IPS-18a (cell line): ENCODE data around the gene KISS1R.

Experiments
- H3K27ac ChIP-seq: one replicate; pipeline ENCODE4 v1.5.1; 2013; ENCODE audit warnings: low read length
- H3K27me3 ChIP-seq: one replicate; pipeline ENCODE4 v1.6.1; 2013; ENCODE audit warnings: mild to moderate bottlenecking, low read length; ENCODE audit not compliant: control insufficient read depth, insufficient read depth
- H3K36me3 ChIP-seq: one replicate; pipeline ENCODE4 v1.6.1; 2013; ENCODE audit warnings: low read depth, low read length; ENCODE audit not compliant: control insufficient read depth
- H3K4me1 ChIP-seq: one replicate; pipeline ENCODE4 v1.6.1; 2013; ENCODE audit warnings: low read depth, low read length; ENCODE audit not compliant: control insufficient read depth
- H3K4me3 ChIP-seq: one replicate; pipeline ENCODE4 v1.5.1; 2013; ENCODE audit warnings: low read length
- H3K9ac ChIP-seq: one replicate; pipeline ENCODE4 v1.6.1; 2013; ENCODE audit warnings: mild to moderate bottlenecking, low read length, moderate library complexity
- H3K9me3 ChIP-seq: one replicate; pipeline ENCODE4 v1.6.1; 2013; ENCODE audit warnings: low read depth, low read length; ENCODE audit not compliant: control insufficient read depth

KISS1R gene

GRCh38 chr19:920051-920864 is 3.1 kb downstream of the KISS1R start:
- Histone ChIP-seq H3K9ac (no peak overlapping the region), H3K27me3 (peaks cover 78% of the 10 kb centered on the region), H3K4me3 (peak overlapping the region; percentile 9), H3K27ac (no peak overlapping the region), H3K36me3 (no peaks in the 10 kb centered on the region), H3K4me1 (no peaks in the 10 kb centered on the region), H3K9me3 (no peaks in the 10 kb centered on the region)

GRCh38 chr19:924553-925086 is 7.5 kb downstream of the KISS1R start:
- H3K27ac ChIP-seq = no peak overlapping the region
- peak overlapping the region; percentile 74 for H3K4me3 ChIP-seq
- peaks cover 38% of the 10 kb centered on the region for H3K27me3 ChIP-seq
- H3K9ac ChIP-seq = peak overlapping the region; percentile 42
- no peaks in the 10 kb centered on the region for H3K9me3 ChIP-seq
- H3K36me3 ChIP-seq = no peaks in the 10 kb centered on the region
- H3K4me1 ChIP-seq = peaks cover 4% of the 10 kb centered on the region

- Histone ChIP-seq H3K27ac (no peak overlapping the region), H3K4me1 (peaks cover 4% of the 10 kb centered on the region), H3K27me3 (peaks cover 33% of the 10 kb centered on the region), H3K36me3 (peaks cover 4% of the 10 kb centered on the region), H3K4me3 (peak overlapping the region; percentile 74), H3K9ac (peak overlapping the region; percentile 42), H3K9me3 (no peaks in the 10 kb centered on the region)
Observed at GRCh38 chr19:925087-925525, 8.0 kb downstream of the KISS1R start.

- peak within 1 kb of the TSS; percentile 74 for H3K4me3 ChIP-seq
- H3K27me3 ChIP-seq = peaks cover 27% of the 10 kb centered on the region
- peak within 1 kb of the TSS; percentile 71 for H3K9ac ChIP-seq
- H3K36me3 ChIP-seq = peaks cover 5% of the 10 kb centered on the region
- peaks cover 4% of the 10 kb centered on the region for H3K4me1 ChIP-seq
- H3K27ac ChIP-seq = no peak within 1 kb of the TSS
- H3K9me3 ChIP-seq = no peaks in the 10 kb centered on the region
Observed at GRCh38 chr19:925526-926322, 8.6 kb downstream of the KISS1R start, which contains the start of gene ARID3A. TSS of gene ARID3A (plus strand) at chr19:926035. CDS start at chr19:929529, 3,494 bp downstream.

GRCh38 chr19:926323-926588 is 9.1 kb downstream of the KISS1R start:
- Histone ChIP-seq H3K9me3 (no peaks in the 10 kb centered on the region), H3K27ac (no peak overlapping the region)

GRCh38 chr19:926589-927350 is 9.6 kb downstream of the KISS1R start:
- Histone ChIP-seq H3K27me3 (peaks cover 18% of the 10 kb centered on the region), H3K4me3 (peak overlapping the region; percentile 74), H3K9me3 (no peaks in the 10 kb centered on the region), H3K36me3 (peaks cover 5% of the 10 kb centered on the region), H3K4me1 (peaks cover 4% of the 10 kb centered on the region), H3K27ac (no peak overlapping the region), H3K9ac (peak overlapping the region; percentile 71)

More at GRCh38 chr19:926323-926588, 9.1 kb downstream of the KISS1R start:
- Histone ChIP-seq H3K36me3 (peaks cover 5% of the 10 kb centered on the region), H3K9ac (peak overlapping the region; percentile 71), H3K27me3 (peaks cover 22% of the 10 kb centered on the region), H3K4me3 (peak overlapping the region; percentile 74), H3K4me1 (peaks cover 4% of the 10 kb centered on the region)

GRCh38 chr19:927351-927779 is 10.2 kb downstream of the KISS1R start:
- Histone ChIP-seq H3K4me1 (peaks cover 4% of the 10 kb centered on the region), H3K9ac (peak overlapping the region; percentile 71), H3K9me3 (no peaks in the 10 kb centered on the region), H3K4me3 (peak overlapping the region; percentile 74), H3K27ac (no peak overlapping the region), H3K36me3 (peaks cover 5% of the 10 kb centered on the region), H3K27me3 (peaks cover 12% of the 10 kb centered on the region)

GRCh38 chr19:927780-928401 is 10.8 kb downstream of the KISS1R start:
- H3K27ac ChIP-seq = no peak overlapping the region
- no peak overlapping the region for H3K9ac ChIP-seq
- H3K4me1 ChIP-seq = peaks cover 7% of the 10 kb centered on the region
- peaks cover 10% of the 10 kb centered on the region for H3K27me3 ChIP-seq
- no peak overlapping the region for H3K4me3 ChIP-seq
- H3K36me3 ChIP-seq = peaks cover 5% of the 10 kb centered on the region
- H3K9me3 ChIP-seq = no peaks in the 10 kb centered on the region

GRCh38 chr19:928471-929202 is 11.5 kb downstream of the KISS1R start:
- Histone ChIP-seq H3K4me1 (peaks cover 12% of the 10 kb centered on the region), H3K9me3 (no peaks in the 10 kb centered on the region), H3K9ac (no peak overlapping the region), H3K36me3 (peaks cover 5% of the 10 kb centered on the region), H3K27ac (no peak overlapping the region), H3K4me3 (no peak overlapping the region), H3K27me3 (peaks cover 10% of the 10 kb centered on the region)

- no peak overlapping the region for H3K9ac ChIP-seq
Observed at GRCh38 chr19:929203-929890, 12.2 kb downstream of the KISS1R start.

More at GRCh38 chr19:929203-929890, 12.2 kb downstream of the KISS1R start:
- H3K36me3 ChIP-seq = peaks cover 5% of the 10 kb centered on the region
- H3K4me3 ChIP-seq = no peak overlapping the region
- H3K4me1 ChIP-seq = peaks cover 12% of the 10 kb centered on the region
- no peak overlapping the region for H3K27ac ChIP-seq
- peaks cover 3% of the 10 kb centered on the region for H3K27me3 ChIP-seq
- H3K9me3 ChIP-seq = no peaks in the 10 kb centered on the region
